ENCODE results near the gene SH2B2.

GRCh38 chr7:102288285-102288930, 1.7 kb downstream of the SH2B2 start:
- TF ChIP-seq CTCF (IDR thresholded peaks at IDR 0.05) (no peak), POLR2A (IDR thresholded peaks at IDR 0.05) (no peak)
